ENCODE results near the gene ZNF777.
"Not testable (repeated sequence)": the region's sequence is repeated elsewhere in the genome, so short reads cannot be mapped to it uniquely, and the experiment has no call there.

The ZNF777 gene

DNA sequence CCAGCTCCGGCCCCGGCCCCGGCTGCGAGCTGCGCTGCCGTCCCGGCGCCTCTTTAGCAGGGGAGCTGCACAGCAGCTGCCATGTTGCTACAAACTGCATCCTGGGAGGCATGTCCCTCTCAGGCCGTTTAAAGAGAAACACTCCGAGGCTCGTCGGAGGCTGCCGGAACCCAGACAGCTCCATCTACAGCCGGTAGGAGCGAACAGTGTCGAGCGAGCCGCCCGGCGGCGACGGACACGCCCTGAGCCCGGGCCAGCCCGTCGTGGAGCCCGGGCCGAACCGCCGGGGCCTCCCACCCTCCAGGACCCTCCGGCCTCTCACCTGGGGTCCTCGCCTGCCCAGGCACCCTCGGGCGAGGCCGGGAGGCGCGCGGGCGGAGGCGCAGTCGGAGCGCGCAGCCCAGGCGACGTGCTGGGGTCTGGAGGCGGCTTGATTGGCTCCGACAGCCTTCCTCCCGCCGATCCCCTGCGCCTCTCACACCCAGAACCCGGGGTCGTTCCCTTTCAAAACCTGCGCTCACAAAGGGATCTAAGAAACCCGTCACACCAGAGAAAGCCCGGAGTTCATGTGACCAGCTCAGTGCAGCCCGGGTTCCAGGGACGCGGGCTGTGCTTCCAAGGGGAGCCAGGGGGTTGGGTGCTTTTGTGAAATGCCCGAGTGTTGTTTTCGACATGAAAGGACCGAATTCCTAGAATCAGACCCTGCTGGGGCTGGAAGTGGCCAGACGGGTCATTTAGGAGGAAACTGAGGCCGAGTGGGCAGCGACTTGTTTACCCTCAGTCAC, at the start of gene ZNF777:
TSS of gene ZNF777 (minus strand) at position 570 of the 785 bp plus-strand sequence. CDS start 5,040 bp downstream, outside the sequence.
- peak; percentile 89 for DNase-seq

DNA sequence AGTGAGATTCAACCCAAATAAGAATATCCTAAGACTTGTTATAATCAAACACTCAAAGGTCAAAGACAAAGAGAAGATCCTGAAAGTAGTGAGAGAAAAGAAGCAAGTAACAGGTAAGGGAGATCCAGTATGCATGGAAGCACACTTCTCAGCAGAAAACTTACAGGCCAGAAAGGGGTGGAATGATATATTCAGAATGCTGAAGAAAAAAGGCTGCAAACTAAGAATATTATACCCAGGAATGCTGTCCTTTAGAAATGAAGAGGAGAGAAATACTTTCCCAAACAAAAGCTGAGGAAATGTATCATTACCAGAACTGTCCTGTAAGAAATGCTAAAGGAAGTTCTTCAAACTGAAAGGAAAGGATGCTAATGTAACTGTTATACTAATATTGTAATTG, 49.4 kb upstream of the ZNF777 start:
- no peak for DNase-seq

DNA sequence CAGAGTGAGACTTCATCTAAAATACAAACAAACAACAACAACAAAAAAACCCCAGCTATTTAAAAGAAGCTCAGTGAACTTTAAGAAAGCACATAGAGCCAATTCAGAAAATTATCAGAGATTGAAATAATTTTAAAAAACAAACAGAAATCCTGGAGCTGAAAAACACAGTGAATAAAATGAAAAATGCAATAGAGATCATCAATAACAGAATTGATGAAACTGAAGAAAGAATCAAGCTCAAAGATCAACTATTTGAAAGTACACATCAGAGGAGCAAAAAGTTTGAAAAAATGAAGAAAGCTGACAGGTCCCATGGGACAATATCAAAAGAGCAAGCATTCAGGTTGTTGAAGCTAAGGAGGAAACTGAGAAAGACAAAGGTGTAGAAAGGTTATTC, 48.9 kb upstream of the ZNF777 start:
- DNase-seq = no peak

DNA sequence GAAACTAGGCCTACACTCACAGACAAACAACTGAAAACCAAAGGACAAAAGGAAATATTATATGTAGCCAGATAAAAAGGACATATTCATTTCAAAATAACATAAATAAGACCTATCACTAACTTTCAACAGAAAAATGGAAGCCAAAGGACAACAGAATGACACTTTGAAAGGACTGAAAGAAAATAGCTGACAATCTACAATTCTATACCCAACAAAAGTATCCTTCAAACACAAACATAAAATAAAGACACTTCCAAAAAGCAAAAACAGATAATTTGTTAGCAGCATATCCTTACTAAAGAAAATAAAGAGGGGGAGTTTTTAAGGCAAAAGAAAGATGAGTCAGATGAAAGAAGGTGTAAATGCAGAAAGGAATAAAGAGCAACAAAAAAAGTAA, 44.7 kb upstream of the ZNF777 start:
- no peak for DNase-seq

DNA sequence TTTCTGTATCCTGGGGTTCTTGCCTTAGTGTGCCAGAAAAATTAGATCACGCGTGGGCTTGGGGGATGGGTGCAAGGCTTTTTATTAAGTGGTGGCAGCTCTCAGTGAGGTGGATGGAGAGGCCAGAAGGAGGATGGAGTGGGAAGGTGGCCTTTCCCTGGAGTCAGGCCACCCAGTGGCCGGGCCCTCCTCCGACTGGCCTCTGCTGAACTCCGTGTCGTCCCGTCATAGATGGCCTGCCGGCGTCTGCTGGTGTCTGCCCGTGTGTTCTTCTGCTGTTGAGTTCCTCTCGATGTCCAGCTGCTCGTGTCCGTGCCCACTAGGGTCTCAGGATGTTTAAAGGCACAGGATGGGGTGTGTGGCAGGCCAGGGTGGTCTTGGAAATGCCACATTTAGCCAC, 40.8 kb upstream of the ZNF777 start:
- DNase-seq = no peak

DNA sequence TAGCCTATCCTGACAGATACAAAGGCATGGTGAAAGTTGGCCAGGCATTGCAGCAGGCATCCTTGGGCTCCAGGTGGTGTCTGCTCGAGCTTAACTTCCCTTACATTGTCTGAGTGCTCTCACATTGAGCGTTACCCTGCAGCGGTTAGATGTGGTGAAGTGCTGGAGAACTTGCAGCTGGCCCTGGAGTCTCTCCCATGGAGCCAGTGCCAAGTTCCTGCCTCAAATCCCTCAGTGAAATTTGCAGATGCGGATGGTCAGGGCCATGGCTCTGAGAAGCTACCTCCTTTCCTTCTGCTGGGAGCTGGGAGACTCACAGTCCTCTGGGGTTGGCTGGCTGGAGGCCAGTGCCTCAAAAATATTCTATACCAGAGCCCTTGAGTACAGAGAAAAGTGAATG, 40.0 kb upstream of the ZNF777 start:
- no peak for DNase-seq

DNA sequence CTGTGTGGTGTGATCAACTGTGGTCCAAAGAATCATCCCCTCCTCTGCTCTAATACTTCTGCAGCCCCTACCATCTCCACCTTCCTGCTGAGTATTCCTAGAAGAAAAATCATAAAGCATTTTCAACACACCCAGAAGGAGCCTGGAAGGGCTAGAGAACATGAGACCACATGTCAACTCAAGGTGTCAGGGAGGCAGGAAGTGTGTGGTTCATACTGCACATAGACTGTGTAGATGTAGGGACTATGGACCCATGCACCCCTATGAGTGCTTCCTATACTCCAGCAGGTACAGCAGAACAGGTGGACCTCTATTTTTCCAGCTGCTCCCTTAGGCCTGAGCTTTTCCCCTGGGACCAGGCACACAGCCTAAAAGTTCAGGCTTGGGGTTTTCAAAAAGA, 39.3 kb upstream of the ZNF777 start:
- DNase-seq = no peak

DNA sequence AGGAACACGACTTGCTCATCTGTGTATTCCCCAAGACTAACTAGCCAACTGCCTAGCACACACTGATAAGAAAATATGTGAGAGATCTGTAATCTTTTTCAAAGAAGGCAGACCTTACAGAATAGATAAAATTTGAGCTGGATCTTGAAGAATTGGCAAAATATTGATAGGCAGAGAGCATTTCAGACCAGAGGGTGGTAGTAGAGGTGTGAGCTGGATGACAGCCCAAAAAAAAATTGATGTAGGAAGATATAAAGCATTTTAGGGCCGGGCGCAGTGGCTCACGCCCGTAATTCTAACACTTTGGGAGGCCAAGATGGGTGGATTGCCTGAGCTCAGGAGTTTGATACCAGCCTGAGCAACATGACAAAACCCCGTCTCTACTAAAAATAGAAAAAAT, 37.9 kb upstream of the ZNF777 start:
- no peak for DNase-seq

DNA sequence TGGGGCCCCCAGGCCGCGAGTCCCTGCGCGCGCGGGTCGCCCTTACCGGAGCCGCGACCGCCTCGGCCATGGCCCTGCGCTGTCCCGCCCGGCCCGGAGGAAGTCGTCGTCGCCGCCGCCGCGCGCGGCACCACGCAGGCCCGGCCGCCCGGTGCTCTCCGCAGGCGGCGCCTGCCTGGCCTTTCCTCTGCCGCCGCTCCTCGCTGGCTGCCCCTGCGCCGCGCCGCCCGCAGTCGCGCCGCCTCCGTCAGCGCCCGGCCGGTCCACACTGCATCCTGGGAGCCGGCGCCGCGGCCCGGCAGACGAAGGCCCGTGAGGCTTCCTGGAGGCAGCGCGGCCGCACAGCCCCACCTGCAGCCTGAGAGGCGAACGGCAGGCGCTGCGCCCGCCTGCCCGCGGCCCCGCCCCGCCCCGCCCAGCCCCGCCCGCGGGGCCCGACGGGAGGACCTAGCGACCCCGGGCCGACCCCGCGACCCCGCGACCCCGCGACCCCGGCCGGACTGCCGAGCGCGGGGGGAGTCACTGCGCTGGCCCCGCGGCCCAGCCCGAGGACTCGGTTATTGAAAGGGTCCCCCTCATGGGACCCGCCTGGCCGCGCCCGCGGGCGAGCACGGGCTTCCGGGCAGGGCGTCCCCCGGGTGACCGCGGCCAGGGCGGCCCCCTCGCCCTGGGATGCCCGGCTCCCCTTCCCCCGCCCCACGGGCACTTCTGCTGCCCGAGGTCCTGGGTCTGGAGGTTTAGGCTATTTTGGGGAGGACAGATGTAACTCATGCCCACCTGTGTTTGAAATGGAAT, 36.8 kb upstream of the ZNF777 start, which contains the start of gene ZNF746:
TSS of gene ZNF746 (minus strand) at position 343 of the 795 bp plus-strand sequence. CDS start at position 70, 273 bp downstream.
- peak; percentile 94 for DNase-seq

DNA sequence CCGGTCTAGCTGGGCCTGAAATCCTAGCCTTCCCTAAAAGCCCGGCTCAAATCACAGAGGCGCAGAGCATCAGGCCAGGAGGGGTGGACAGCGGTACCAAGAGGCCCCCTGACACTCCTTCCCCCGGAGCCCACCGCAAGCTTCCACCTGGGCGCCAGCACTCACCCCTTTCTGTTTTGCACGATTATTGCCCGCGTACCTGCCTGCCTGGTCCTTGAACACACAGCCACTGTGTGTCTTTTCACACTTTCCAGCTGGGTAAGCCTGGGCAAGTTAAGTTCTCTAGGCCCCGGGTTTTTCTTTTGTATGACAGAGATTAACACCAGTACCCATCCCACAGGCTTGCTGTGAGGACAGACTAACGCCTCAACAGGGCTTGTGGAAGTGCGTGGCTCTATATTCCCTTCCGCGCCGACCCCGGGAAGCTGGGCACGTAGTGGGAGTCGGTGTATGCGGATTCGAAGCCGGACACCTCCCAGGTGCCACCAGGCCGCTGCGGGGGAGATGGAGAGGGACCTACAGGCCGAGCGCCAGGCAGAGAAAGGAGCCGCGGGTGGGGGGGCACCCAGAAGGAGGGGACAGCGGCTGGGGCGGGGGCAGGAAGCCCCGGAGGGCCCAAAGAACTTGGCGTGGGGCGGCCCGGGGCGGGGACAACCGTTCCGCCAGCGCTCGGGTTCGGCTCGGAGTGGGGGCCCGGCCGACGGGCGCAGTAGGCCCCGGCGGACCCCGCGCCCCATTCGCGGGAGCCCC, 36.0 kb upstream of the ZNF777 start:
- DNase-seq = peak; percentile 32

DNA sequence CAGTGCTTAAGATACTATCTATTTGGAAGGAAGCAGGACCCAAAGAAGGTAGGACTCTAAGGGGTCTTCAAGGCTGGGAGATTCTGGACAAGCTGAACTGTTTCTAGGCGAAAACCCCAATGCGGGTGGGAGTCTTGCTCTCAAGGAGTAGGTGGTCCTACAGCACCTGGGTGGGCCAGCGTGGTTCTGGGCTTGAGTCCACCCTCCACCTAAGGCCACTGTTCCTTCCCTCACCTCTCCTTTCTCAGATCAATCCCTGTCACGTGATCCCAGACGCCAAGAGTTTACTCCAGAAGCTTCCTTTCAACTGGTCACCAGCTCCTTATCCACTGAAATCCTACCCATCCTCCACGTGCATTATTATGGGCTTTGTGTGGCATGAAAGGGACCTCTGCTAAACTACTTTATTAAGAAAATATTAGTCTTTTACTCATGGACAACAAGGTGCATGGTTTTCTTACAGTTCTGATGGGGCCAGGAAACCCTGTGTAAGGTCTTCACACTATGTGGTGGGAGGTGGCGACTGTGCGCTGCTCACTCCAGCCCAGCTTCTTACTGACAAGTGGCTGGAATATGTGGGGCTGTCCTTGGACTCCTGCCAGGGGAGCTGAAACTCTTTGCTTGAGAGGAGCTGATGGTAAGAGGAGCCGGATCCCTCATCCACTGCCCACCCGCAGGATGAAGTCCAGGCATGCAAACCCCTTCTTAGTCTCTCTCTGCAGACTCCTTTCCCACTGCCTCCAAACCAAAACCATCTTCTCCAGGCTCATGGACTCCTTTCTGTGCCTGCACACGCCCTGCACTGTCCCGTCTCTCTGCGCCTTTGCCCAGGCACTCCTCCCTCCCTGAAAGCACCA, 35.2 kb upstream of the ZNF777 start:
- DNase-seq = peak; percentile 37

DNA sequence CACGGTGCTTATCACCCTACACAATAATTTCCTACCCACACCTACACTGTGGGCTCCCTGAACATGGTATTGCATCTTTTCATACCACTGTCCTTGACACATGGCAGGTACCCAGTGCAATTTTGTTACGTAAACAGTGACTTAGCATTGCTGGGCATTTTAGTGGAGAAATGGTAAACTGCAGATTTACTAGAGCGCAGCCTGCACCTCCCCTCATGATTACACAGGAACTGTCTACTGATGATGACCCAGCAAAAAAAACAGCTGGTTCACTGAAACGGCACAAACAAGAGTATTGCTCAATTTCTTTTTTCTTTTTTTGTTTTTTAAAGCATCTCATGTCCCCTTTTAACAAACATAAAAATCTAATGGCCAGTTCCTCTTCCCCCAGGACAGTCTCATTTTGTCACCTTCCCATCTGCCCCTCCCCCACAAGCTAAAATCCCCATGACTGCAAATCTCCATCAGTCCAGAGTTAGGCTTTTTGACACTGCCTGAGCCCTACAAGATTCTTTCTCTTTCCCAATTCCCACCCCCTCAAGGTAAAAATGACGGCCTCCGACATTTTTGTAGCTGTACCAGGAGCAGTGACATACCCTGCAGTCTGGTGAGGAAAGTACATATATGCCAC, 34.0 kb upstream of the ZNF777 start:
- DNase-seq = peak; percentile 67

DNA sequence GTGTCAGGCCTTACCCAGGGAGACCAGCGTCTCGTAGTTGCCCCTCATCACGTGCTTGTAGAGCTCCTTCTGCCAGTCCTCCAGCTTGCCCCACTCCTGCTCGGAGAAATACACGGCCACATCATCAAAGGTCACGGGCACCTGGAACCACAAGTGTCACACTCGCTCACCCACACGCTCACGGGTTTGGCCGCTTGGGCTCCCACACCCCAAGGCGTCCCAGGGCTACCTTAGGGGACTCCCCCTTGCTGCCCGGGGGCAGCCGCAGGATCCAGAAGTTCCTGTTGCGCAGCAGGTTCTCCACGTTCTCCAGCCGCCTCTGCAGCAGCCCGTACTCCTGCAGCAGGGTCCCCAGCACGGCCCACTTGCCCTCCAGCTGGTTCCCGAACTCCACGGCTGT, 33.1 kb upstream of the ZNF777 start:
- not testable (repeated sequence) for DNase-seq

DNA sequence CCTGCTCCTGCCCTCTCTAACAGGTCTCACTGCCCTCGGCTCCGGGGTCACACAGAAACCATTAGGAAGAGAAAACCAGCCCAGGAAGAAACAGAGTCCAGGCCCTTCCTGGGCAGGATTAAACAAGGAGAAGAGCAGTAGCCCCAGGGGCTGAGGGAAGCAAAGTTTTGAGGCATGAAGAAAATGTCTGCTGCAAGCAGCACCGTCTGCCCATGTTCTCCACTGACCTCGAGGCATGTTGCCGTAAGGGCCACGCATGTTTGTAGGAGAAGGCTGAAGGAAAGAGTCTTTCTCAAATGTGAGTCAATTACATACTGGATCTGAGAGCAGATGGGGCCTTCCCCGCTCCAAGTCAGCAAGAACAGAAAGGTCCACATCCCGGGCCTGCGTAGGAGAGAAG, 32.5 kb upstream of the ZNF777 start:
- no peak for DNase-seq

DNA sequence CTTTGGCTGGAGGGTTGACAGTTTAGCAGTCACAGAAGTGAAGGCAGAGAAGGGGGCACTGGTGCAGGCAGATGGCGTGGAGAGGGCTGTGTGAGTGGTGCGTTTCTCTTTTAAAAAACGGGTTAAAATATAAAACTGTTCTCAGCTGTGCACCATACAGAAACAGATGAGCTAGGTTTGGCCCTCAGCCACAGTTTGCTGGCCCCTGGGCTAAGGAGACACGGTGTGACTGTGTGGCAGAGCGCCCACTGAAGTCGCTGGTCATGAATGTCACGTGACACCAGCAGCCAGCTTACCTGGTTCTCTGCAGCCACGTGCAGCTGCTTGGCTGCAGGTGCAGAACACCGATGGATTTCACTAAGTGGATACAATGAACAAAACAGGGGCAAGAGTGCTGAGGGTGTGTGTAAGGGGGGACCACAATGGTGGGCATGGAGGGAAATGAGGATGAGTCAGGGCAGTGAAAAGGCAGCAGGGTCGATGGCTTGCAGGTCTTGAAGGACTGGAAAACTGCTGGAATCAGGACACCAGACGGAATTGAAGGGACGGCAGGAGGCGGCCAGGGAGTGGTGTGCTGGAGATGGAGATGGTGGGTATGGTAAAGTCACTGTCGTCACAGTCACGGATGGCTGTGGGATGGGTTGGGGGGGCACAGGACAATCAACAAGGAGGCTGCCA, 29.4 kb upstream of the ZNF777 start:
- no peak for DNase-seq

DNA sequence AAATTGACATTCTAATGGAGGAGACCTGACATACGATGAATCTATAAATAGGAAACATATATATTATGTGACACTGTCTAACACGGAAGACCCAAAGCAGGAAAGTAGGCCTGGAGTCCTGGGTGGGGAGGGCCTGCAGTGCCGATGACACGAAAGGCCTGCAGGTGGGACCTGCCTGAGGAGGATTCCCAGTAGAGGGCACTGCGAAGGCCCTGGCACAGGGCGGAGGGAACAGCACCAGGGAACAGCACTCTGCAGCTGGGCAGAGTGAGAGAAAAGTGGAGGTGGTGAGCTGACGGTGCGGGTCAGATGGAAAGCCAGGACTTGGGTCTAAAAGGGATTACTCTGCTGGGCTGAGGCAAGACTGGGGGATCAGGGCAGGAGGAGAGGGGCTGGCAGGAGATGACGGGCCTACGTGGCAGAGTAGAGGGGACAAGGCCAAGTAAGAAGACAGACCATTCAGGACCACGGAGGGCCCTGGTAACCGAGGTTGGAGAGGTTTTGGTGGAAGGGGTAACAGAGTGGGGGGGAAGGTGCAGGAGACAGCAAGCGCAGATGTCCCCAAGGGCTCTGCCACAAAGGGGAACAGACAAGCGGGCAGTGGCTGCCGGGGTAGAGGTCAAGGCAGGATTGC, 28.6 kb upstream of the ZNF777 start:
- DNase-seq = no peak

DNA sequence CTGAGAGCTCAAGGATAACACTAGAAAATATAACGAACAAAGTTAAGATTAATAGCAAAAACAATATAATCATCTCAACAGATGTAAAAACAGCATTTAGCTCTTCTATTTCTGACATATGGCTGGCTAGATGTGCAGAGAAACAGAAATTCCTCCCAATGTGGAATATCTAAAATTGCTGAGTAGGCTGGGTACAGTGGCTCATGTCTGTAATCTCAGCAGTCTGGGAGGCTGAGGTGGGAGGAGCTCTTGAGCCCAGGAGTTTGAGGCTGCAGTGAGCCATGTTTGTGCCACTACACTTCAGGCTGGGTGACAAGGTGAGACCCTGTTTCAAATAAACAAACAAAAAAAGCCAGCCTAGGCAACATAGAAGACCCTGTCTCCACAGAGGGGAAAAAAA, 18.7 kb upstream of the ZNF777 start:
- DNase-seq = no peak

DNA sequence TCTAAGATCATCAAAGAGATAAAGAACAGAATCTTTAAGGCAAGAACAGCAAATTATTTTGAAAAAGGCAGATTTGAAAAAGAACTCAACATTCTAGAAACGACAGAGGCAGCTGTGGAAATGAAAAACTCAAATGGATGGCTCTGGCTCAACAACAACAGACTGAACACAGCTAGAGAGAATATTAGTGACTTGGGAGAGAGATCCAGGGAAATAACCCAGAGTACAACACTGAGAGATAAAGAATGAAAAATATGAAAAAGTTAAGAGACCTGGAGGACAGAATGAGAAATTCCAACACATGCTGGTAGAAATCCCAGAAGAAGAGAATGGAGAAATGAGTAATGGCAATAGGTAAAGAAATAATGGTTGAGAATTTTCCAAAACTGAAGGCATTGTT, 17.9 kb upstream of the ZNF777 start:
- DNase-seq = no peak

DNA sequence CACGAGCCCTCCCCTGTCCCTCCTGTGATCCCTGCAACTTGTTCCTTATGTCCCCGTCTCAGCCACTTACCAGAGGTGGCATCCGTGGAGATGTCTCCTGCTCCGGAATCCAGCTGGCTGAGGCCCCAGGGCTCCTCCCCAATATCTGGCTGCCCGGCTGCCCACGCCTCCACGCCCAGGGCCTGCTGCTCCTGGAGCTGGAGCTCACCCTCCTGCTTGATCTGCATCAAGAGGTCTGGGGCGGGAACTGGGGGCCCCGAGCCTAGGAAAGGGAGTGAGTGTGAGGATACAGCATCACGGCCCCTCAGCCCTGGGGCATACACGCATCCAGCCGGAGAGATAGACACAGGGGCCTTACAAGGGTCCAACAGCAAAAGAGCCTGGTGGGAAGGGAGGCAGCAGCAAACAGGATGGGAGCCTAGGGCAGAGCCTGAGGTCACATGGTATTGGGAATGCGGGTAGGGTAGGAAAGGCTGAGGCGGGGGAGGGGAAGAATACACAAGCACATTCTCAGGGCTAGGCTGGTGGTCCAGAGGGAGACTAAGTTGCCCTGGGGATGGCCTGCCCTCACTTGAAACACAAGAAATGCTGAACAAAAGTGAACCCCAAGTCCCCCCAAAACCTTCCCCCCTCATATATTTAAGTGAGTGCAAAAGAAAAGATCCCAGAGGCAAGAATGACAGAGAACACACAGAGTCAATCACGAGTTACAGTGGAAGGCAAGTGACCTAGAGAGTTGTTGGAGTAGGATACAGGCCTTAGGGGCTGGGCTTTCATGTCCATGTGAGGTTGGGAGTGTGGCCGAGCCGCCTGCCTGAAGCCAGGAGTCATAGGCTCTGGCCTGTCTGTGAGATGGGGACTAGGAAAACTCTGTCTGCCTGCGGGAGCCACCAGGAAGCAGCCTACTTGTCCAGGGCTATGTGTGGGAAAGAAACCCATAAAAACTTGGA, 16.9 kb upstream of the ZNF777 start:
- no peak for DNase-seq

DNA sequence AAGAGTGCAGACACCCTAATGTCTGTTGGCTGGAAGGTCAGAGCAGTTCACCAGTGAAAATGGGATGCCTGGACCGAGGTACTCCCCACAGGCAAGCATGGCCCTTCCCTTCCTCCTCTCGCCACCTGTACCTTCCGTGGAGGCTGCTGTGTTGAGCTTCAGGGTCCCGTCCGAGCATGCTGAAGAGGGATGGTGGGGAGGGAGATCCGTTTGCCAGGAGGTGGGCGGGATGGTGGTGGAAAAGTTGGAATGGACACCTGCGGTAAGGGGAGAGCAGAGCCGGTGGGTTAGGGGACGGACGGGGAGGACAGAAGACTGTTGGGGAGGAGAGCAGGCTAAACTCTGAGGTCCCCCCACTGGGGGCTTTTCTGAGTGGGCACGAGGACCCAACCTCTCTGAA, 15.9 kb upstream of the ZNF777 start:
- DNase-seq = no peak

Measured in suppressor macrophage treated with lipopolysaccharide for 4 hours (primary cell).